H1 (cell line): ENCODE data around the gene RASSF5. TPM values are rescaled to one million over a fixed set of nuclear protein-coding genes. Genes with fewer than 3 reads are reported as not detected.

Experiments
- CTCF ChIA-PET: fragments of 300-600 bp; sonication (Branson Sonifier 250); formaldehyde crosslinking; loops from one replicate; lab custom pipeline; 2021; ENCODE audit not compliant: partially characterized antibody; lab: Charles Lee
- POLR2A ChIA-PET: fragments of 300-600 bp; sonication (Branson Sonifier 250); formaldehyde crosslinking; loops from one replicate; lab custom pipeline; 2021; ENCODE audit warnings: inconsistent platforms; ENCODE audit not compliant: partially characterized antibody; lab: Charles Lee
- DNase-seq, 2 experiments: peaks; one replicate each; pipeline versions ENCODE4 v3.0.0 to v3.0.0-alpha.2; 2010 to 2022; ENCODE audit warnings: low spot score in 2 of 2, low read depth in 1 of 2, mixed read lengths in 1 of 2
- FAIRE-seq: peaks from 2 replicates; lab custom pipeline; 2011; peaks lifted over from hg19 to GRCh38; lab: Jason Lieb, UNC
- H2AFZ ChIP-seq: 2 replicates; pipeline ENCODE4 v1.8.1; 2012; ENCODE audit warnings: low read length, inconsistent platforms
- H2AK5ac ChIP-seq: 2 replicates; pipeline ENCODE4 v1.6.1; 2013; ENCODE audit warnings: low read depth, low read length
- H2BK120ac ChIP-seq: replicated peaks from 2 replicates; pipeline ENCODE3; 2013; ENCODE audit warnings: low read depth, low read length, inconsistent platforms
- H2BK12ac ChIP-seq: 2 replicates; pipeline ENCODE4 v1.6.1; 2013; ENCODE audit warnings: low read depth, low read length
- H2BK15ac ChIP-seq: 2 replicates; pipeline ENCODE4 v1.6.1; 2013; ENCODE audit warnings: low read length
- H2BK20ac ChIP-seq: 2 replicates; pipeline ENCODE4 v1.6.1; 2013; ENCODE audit warnings: low read length
- H2BK5ac ChIP-seq: 2 replicates; pipeline ENCODE4 v1.6.1; 2013; ENCODE audit warnings: low read depth, low read length
- H3K14ac ChIP-seq: 2 replicates; pipeline ENCODE4 v1.6.1; 2013; ENCODE audit warnings: inconsistent platforms; ENCODE audit not compliant: insufficient read length
- H3K18ac ChIP-seq: 2 replicates; pipeline ENCODE4 v1.6.1; 2013; ENCODE audit warnings: low read length; ENCODE audit errors: extremely low read depth
- H3K23ac ChIP-seq: 2 replicates; pipeline ENCODE4 v1.6.1; 2013; ENCODE audit warnings: inconsistent platforms; ENCODE audit not compliant: insufficient read length
- H3K23me2 ChIP-seq: 2 replicates; pipeline ENCODE4 v1.6.1; 2013; ENCODE audit warnings: low read depth, low read length
- H3K27ac ChIP-seq: 2 replicates; pipeline ENCODE4 v1.6.1; 2011; ENCODE audit warnings: low read depth, low read length, inconsistent platforms
- H3K27me3 ChIP-seq, 4 experiments: replicated peaks in 1 of 4; 1 replicate in 1 of 4; 2 replicates in 3 of 4; pipeline versions ENCODE4 v1.6.1 to v1.8.1; 2011 to 2013; ENCODE audit warnings: low read length in 3 of 4, mild to moderate bottlenecking in 3 of 4, inconsistent platforms in 2 of 4, mixed read lengths in 2 of 4, moderate library complexity in 1 of 4; ENCODE audit not compliant: control insufficient read depth in 3 of 4, insufficient read depth in 3 of 4; ENCODE audit errors: extremely low read depth in 1 of 4
- H3K36me3 ChIP-seq, 4 experiments: 2 replicates each; pipeline versions ENCODE4 v1.6.1 to v1.8.1; 2011 to 2013; ENCODE audit warnings: mild to moderate bottlenecking in 4 of 4, low read length in 3 of 4, moderate library complexity in 2 of 4, control low read depth in 1 of 4, inconsistent platforms in 1 of 4; ENCODE audit not compliant: insufficient read depth in 4 of 4, control insufficient read depth in 2 of 4
- H3K4ac ChIP-seq: replicated peaks from 2 replicates; pipeline ENCODE3; 2013; ENCODE audit warnings: low read length, low read depth, mixed read lengths, inconsistent platforms; ENCODE audit not compliant: insufficient read length
- H3K4me1 ChIP-seq, 4 experiments: replicated peaks in 1 of 4; 1 replicate in 1 of 4; 2 replicates in 3 of 4; pipeline versions ENCODE4 v1.6.1 to v1.8.1; 2011 to 2013; ENCODE audit warnings: low read length in 3 of 4, inconsistent platforms in 2 of 4, mixed read lengths in 1 of 4; ENCODE audit not compliant: insufficient read depth in 4 of 4, control insufficient read depth in 3 of 4
- H3K4me2 ChIP-seq, 2 experiments: 2 replicates each; pipeline versions ENCODE4 v1.6.1 to v1.8.1; 2011 to 2013; ENCODE audit warnings: low read depth in 2 of 2, low read length in 2 of 2, control low read depth in 1 of 2, inconsistent platforms in 1 of 2, mild to moderate bottlenecking in 1 of 2; ENCODE audit not compliant: insufficient read depth in 1 of 2
- H3K4me3 ChIP-seq, 4 experiments: fragments of 200-600, 300-600 bp in 1 of 4; sonication (generic), shearing (Covaris generic), sonication (Bioruptor Twin) in 1 of 4; 2 replicates each; pipeline versions ENCODE4 v1.5.1 to v1.8.1; 2011 to 2016; ENCODE audit warnings: low read length in 4 of 4, low read depth in 3 of 4, control low read depth in 2 of 4, inconsistent platforms in 2 of 4, mild to moderate bottlenecking in 2 of 4, mixed read lengths in 1 of 4, moderate library complexity in 1 of 4; ENCODE audit not compliant: insufficient read depth in 2 of 4; ENCODE audit errors: extremely low read depth in 1 of 4
- H3K56ac ChIP-seq: replicated peaks from 2 replicates; pipeline ENCODE3; 2013; ENCODE audit warnings: low read depth, mild to moderate bottlenecking, mixed read lengths, low read length, inconsistent platforms; ENCODE audit not compliant: insufficient read length
- H3K79me1 ChIP-seq: 2 replicates; pipeline ENCODE4 v1.6.1; 2013; ENCODE audit warnings: low read depth, low read length, control low read depth
- H3K79me2 ChIP-seq, 2 experiments: 2 replicates each; pipeline versions ENCODE4 v1.6.1 to v1.8.1; 2012 to 2013; ENCODE audit warnings: low read length in 2 of 2, mild to moderate bottlenecking in 2 of 2, inconsistent platforms in 1 of 2; ENCODE audit not compliant: insufficient read depth in 2 of 2, control insufficient read depth in 1 of 2
- H3K9ac ChIP-seq, 4 experiments: replicated peaks in 1 of 4; 1 replicate in 1 of 4; 2 replicates in 3 of 4; pipeline versions ENCODE4 v1.6.1 to v1.8.1; 2011 to 2013; ENCODE audit warnings: low read depth in 3 of 4, low read length in 3 of 4, control low read depth in 2 of 4, mild to moderate bottlenecking in 2 of 4, moderate library complexity in 2 of 4, inconsistent platforms in 1 of 4; ENCODE audit errors: extremely low read depth in 1 of 4
- H3K9me3 ChIP-seq, 2 experiments: 2 replicates each; pipeline versions ENCODE4 v1.6.1 to v1.8.1; 2012 to 2013; ENCODE audit warnings: mild to moderate bottlenecking in 2 of 2, moderate library complexity in 2 of 2, control low read depth in 1 of 2, inconsistent platforms in 1 of 2, low read depth in 1 of 2, low read length in 1 of 2, mixed read lengths in 1 of 2; ENCODE audit not compliant: insufficient read depth in 2 of 2
- H4K20me1 ChIP-seq, 2 experiments: replicated peaks in 1 of 2; 2 replicates each; pipeline versions ENCODE3 to v1.8.1; 2011 to 2013; ENCODE audit warnings: inconsistent platforms in 2 of 2, low read length in 2 of 2, mild to moderate bottlenecking in 1 of 2; ENCODE audit not compliant: insufficient read depth in 2 of 2, control insufficient read depth in 1 of 2
- H4K5ac ChIP-seq: 2 replicates; pipeline ENCODE4 v1.6.1; 2013; ENCODE audit warnings: low read length, low read depth, mixed read lengths, inconsistent platforms; ENCODE audit not compliant: insufficient read length
- H4K8ac ChIP-seq: 2 replicates; pipeline ENCODE4 v1.8.0; 2013; ENCODE audit warnings: mild to moderate bottlenecking, moderate library complexity, low read length, inconsistent platforms; ENCODE audit not compliant: insufficient read depth; ENCODE audit errors: extremely low read depth
- H4K91ac ChIP-seq: replicated peaks from 2 replicates; pipeline ENCODE3; 2013; ENCODE audit warnings: low read length, mixed read lengths, inconsistent platforms; ENCODE audit not compliant: insufficient read length
- ASH2L ChIP-seq: fragments of 200-600, 300-600 bp; sonication (generic); IDR thresholded peaks from one replicate; pipeline ENCODE4 v1.7.1; 2017; ENCODE audit warnings: low read length
- BRCA1 ChIP-seq: IDR thresholded peaks from 2 replicates; pipeline ENCODE4 v1.6.1; 2012; ENCODE audit warnings: low read depth, low read length, improper control_type of control experiment
- CTBP2 ChIP-seq: IDR thresholded peaks from 2 replicates; pipeline ENCODE4 v1.7.0; 2011; ENCODE audit warnings: borderline replicate concordance, mild to moderate bottlenecking, moderate library complexity, mixed read lengths, low read length; ENCODE audit not compliant: insufficient read depth, insufficient read length
- HDAC2 ChIP-seq, 2 experiments: fragments of 300-600 bp in 1 of 2; sonication (generic) in 1 of 2; IDR thresholded peaks; 2 replicates each; pipeline ENCODE4 v1.6.1; 2011 to 2012; ENCODE audit warnings: low read depth in 2 of 2, low read length in 2 of 2, mild to moderate bottlenecking in 2 of 2, moderate library complexity in 2 of 2, borderline replicate concordance in 1 of 2, inconsistent platforms in 1 of 2
- HDAC6 ChIP-seq: IDR thresholded peaks from one replicate; pipeline ENCODE4 v1.7.1; 2012; ENCODE audit warnings: low read depth, mild to moderate bottlenecking, inconsistent platforms, low read length, moderate library complexity
- KDM1A ChIP-seq: fragments of 200-600, 300-600 bp; sonication (generic); IDR thresholded peaks from 2 replicates; pipeline ENCODE4 v1.7.1; 2016; ENCODE audit warnings: mild to moderate bottlenecking, low read length, borderline replicate concordance
- SRF ChIP-seq: IDR thresholded peaks from 2 replicates; pipeline ENCODE4 v1.6.1; 2011; ENCODE audit warnings: mild to moderate bottlenecking, low read depth, low read length, moderate library complexity
- TAF7 ChIP-seq: optimal IDR thresholded peaks from 2 replicates; pipeline ENCODE3; 2011; ENCODE audit warnings: low read depth, mild to moderate bottlenecking, inconsistent platforms, low read length, moderate library complexity, borderline replicate concordance
- TEAD4 ChIP-seq: IDR thresholded peaks from 2 replicates; pipeline ENCODE4 v1.6.1; 2012; ENCODE audit warnings: low read depth, low read length, inconsistent platforms, mixed read lengths
- WGBS, 2 experiments: shearing (Covaris generic) in 1 of 2; methylation state at CpG; one replicate each; pipeline versions ENCODE4 v1.1.6 to v1.1.7; 2013 to 2015; ENCODE audit warnings: low lambda C conversion rate in 2 of 2, mixed read lengths in 2 of 2, inconsistent platforms in 1 of 2, low coverage in 1 of 2, missing lambda C conversion rate in 1 of 2; ENCODE audit not compliant: insufficient replicate concordance in 2 of 2, insufficient coverage in 1 of 2, insufficient read length in 1 of 2; ENCODE audit errors: extremely low coverage in 1 of 2, missing lambda C conversion rate in 1 of 2; 5-methylcytosine and 5-hydroxymethylcytosine counted together
- polyA plus RNA-seq, 7 experiments: library from polyadenylated mRNA; depleted of rRNA in 3 of 7; stranded (reverse) in 5 of 7; unstranded in 2 of 7; fragments of >200 nt in 5 of 7; fragments of 200-250 nt in 2 of 7; gene quantifications; 1 replicate in 5 of 7; 2 replicates in 1 of 7; 4 replicates in 1 of 7; pipeline versions ENCODE4 v1.2.1 to v1.2.3, GENCODE V29; 2011 to 2013; ENCODE audit warnings: missing spikeins in 2 of 7, mixed read lengths in 2 of 7
- total RNA-seq: library from RNA; stranded (reverse); fragmentation: NEBNext Ultra II Directional; extraction: Animal tissue kit (Norgen Biotek cat#: 25700); gene quantifications from 2 replicates; pipeline ENCODE4 v1.2.1, GENCODE V29; 2021

The RASSF5 gene
- total and polyA plus RNA-seq, 2 of the 8 experiments (the other 6 are each of a cell fraction or from before 2014, with no cell fraction given): 0.82 to 1.8 TPM

DNA sequence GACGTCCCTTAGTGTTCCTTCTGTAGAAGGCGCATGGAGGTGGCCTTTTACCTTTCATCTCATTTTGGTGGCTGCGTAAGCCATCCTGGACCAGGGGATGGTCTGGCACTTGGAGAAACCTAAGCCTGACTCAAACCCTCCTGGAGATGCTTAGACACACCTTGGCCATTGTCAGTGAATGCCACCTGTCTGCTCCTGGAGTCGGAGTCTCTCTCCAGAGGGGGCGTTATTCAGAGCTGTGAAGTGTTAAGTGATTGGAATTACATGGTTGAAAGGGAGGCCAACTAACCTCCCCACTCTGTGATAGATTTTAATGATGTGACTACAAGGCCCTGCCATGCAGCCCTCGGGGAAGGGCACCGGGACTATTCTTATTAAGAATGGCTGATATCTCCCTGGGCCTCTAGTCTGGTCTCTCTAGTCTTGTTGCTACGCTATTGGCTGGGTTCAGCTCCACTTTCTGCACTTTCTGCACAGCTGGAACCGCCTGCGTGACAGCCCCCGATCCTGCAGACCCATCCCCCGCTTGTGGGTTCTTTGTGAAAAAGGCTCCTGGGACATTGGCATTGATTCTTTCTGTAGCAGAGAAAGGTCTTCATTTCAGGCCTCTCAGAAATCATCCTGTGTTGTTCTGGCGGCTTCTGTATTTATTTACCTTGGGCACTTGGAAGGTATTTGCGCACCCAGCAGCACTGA, 4.2 kb downstream of the RASSF5 start:
- POLR2A ChIA-PET: interaction anchor here (0.6 to 2.2 kb wide), 2 partner anchors 26 to 1621 kb away, joined by 4 to 6 read pairs; no protein-coding TSS in a partner anchor
- Histone ChIP-seq H2AK5ac (no peak overlapping the region), H3K4me2 (no peak overlapping the region), H3K4me3 (no peak overlapping the region), H4K91ac (no peak overlapping the region), H3K23ac (no peak overlapping the region), H3K14ac (no peak overlapping the region), H4K5ac (no peak overlapping the region), H3K36me3 (no peaks in the 10 kb centered on the region), H3K4me1 (peaks cover 3 to 19% (median 6%) of the 10 kb centered on the region in 4 experiments; a peak in 6 of 7 replicates), H2BK12ac (0 out of 2 replicates have a peak overlapping the region, but pooled peaks have one; percentile 5), H4K20me1 (peaks cover 2 to 5% of the 10 kb centered on the region in 2 experiments), H3K56ac (no peak overlapping the region), H3K79me1 (no peaks in the 10 kb centered on the region), H2AFZ (no peak overlapping the region), H2BK20ac (no peak overlapping the region), H2BK5ac (no peak overlapping the region), H3K27ac (no peak overlapping the region), H2BK15ac (no peak overlapping the region), H2BK120ac (no peak overlapping the region), H3K9ac (no peak overlapping the region), H3K18ac (no peak overlapping the region), H3K23me2 (peaks cover 9% of the 10 kb centered on the region; the same call in 1 of the 2 replicates), H3K79me2 (no peaks in the 10 kb centered on the region), H3K4ac (no peak overlapping the region), H3K9me3 (no peaks in the 10 kb centered on the region), H3K27me3 (peaks cover 13 to 33% (median 29%) of the 10 kb centered on the region in 4 experiments), H4K8ac (no peak overlapping the region)
- TF ChIP-seq ASH2L (no peak), KDM1A (no peak), CTBP2 (no peak), HDAC2 (IDR thresholded peaks at IDR 0.05; ENCODE audit: borderline replicate concordance in 1 of 2, low read depth in 2 of 2, low read length in 2 of 2) (no peak), HDAC6 (no peak), TEAD4 (no peak), BRCA1 (no peak), SRF (no peak), TAF7 (no peak)
- 77% methylated on average over 14 of the region's 14 CpGs; no CpG with 5 or more reads in 1 of the 2 experiments for WGBS, 2 experiments
- FAIRE-seq (no peak), DNase-seq (no peak)
- CTCF ChIA-PET: interaction anchor here (0.5 to 2.3 kb wide), 14 partner anchors 11 to 154 kb away, joined by 3 to 10 read pairs (median 4); no protein-coding TSS in a partner anchor
